ENCODE data around the gene SPOCK2.

The SPOCK2 gene

GRCh38 chr10:72127571-72127970 lies 39.2 kb upstream of the SPOCK2 start:
- no peak for DNase-seq (ENCODE audit: low read depth)
- no peak for TF ChIP-seq CTCF (IDR thresholded peaks at IDR 0.05; ENCODE audit: control insufficient read depth, extremely low read depth, insufficient read depth)
- no peak overlapping the region for H3K4me3 ChIP-seq (ENCODE audit: low read depth, low read length)

GRCh38 chr10:72126872-72127232 lies 38.5 kb upstream of the SPOCK2 start:
- no peak for TF ChIP-seq CTCF (IDR thresholded peaks at IDR 0.05; ENCODE audit: control insufficient read depth, extremely low read depth, insufficient read depth)
- no peak overlapping the region for H3K4me3 ChIP-seq (ENCODE audit: low read depth, low read length)
- DNase-seq (ENCODE audit: low read depth), result no peak

- no peak overlapping the region for H3K4me3 ChIP-seq (ENCODE audit: low read depth, low read length)
- no peak for DNase-seq (ENCODE audit: low read depth)
- 0 out of 2 replicates have a peak, but pooled peaks have one; percentile 19 for TF ChIP-seq CTCF (IDR thresholded peaks at IDR 0.05; ENCODE audit: control insufficient read depth, extremely low read depth, insufficient read depth)
These were observed 38.0 kb upstream of the SPOCK2 start for GRCh38 chr10:72126184-72126871.

GRCh38 chr10:72124989-72125388 lies 36.6 kb upstream of the SPOCK2 start:
- no peak for DNase-seq (ENCODE audit: low read depth)
- TF ChIP-seq CTCF (IDR thresholded peaks at IDR 0.05; ENCODE audit: control insufficient read depth, extremely low read depth, insufficient read depth), result no peak

GRCh38 chr10:72124381-72124780 lies 36.0 kb upstream of the SPOCK2 start:
- DNase-seq (ENCODE audit: low read depth), result no peak
- no peak for TF ChIP-seq CTCF (IDR thresholded peaks at IDR 0.05; ENCODE audit: control insufficient read depth, extremely low read depth, insufficient read depth)
- H3K4me3 ChIP-seq (ENCODE audit: low read depth, low read length), result no peak overlapping the region

More at GRCh38 chr10:72124989-72125388, 36.6 kb upstream of the SPOCK2 start:
- no peak overlapping the region for H3K4me3 ChIP-seq (ENCODE audit: low read depth, low read length)

- no peak for TF ChIP-seq CTCF (IDR thresholded peaks at IDR 0.05; ENCODE audit: control insufficient read depth, extremely low read depth, insufficient read depth)
- peak; percentile 56 for DNase-seq (ENCODE audit: low read depth)
- no peak overlapping the region for H3K4me3 ChIP-seq (ENCODE audit: low read depth, low read length)
These were observed 35.3 kb upstream of the SPOCK2 start for GRCh38 chr10:72123616-72124015.

GRCh38 chr10:72122221-72122620 lies 33.9 kb upstream of the SPOCK2 start:
- no peak for TF ChIP-seq CTCF (IDR thresholded peaks at IDR 0.05; ENCODE audit: control insufficient read depth, extremely low read depth, insufficient read depth)
- no peak for DNase-seq (ENCODE audit: low read depth)

More at GRCh38 chr10:72122221-72122620, 33.9 kb upstream of the SPOCK2 start:
- no peak overlapping the region for H3K4me3 ChIP-seq (ENCODE audit: low read depth, low read length)

Data from LNCaP clone FGC (cell line).